HG03565 (cell line): ENCODE measurements around the gene TRMT10B.
"Not testable (repeated sequence)": the region's sequence is repeated elsewhere in the genome, so short reads cannot be mapped to it uniquely, and the experiment has no call there.

Experiments
- ATAC-seq: cut with Tn5 transposase; IDR thresholded peaks from one replicate; pipeline ENCODE4 v1.9.1; 2021; ENCODE audit warnings: mild to moderate bottlenecking, moderate library complexity; ENCODE audit not compliant: unreplicated experiment

TRMT10B gene

DNA sequence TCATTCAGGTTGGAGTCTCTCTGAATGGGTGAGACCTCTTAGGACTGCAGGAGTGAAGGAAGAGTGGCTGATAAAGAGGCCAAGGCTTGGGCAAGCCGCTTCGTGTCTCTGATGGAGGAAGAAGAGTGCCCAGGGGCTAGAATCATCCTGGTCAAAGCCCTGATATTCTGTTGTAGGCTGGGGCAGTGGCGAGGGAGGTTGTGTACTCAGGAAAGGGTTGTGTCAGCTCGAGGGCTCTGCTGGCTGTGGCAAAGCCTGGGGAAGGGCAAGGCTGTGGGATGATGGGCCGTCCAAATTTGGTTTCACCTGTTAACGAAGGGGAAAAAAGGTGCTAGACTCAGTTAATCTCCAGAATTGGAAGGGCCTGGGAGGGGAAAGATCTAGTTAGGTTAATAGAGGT lies 2.4 kb upstream of the TRMT10B start:
- ATAC-seq, result no peak

DNA sequence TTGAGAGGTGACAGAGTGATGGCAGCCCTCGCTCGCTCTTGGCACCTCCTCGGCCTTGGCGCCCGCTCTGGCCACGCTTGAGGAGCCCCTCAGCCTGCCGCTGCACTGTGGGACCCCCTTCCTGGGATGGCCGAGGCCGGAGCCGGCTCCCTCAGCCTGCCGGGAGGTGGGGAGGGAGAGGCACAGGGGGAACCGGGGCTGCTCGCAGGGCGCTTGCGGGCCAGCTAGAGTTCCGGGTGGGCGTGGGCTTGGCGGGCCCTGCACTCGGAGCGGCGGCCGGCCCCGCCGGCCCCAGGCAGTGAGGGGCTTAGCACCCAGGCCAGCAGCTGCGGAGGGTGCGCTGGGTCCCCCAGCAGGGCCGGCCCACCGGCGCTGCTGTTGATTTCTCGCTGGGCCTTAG lies 1.9 kb upstream of the TRMT10B start:
- not testable (repeated sequence) for ATAC-seq

DNA sequence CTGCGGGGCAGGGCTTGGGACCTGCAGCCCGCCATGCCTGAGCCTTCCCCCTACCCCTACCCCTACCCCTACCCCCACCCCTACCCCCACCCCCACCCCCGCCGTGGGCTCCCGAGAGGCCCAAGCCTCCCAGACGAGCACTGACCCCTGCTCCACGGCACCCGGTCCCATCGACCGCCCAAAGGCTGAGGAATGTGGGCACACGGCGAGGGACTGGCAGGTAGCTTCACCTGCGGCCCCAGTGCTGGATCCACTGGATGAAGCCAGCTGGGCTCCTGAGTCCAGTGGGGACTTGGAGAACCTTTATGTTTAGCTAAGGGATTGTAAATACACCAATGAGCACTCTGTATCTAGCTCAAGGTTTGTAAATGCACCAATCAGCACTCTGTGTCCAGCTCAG lies 1.5 kb upstream of the TRMT10B start:
- ATAC-seq, result not testable (repeated sequence)

DNA sequence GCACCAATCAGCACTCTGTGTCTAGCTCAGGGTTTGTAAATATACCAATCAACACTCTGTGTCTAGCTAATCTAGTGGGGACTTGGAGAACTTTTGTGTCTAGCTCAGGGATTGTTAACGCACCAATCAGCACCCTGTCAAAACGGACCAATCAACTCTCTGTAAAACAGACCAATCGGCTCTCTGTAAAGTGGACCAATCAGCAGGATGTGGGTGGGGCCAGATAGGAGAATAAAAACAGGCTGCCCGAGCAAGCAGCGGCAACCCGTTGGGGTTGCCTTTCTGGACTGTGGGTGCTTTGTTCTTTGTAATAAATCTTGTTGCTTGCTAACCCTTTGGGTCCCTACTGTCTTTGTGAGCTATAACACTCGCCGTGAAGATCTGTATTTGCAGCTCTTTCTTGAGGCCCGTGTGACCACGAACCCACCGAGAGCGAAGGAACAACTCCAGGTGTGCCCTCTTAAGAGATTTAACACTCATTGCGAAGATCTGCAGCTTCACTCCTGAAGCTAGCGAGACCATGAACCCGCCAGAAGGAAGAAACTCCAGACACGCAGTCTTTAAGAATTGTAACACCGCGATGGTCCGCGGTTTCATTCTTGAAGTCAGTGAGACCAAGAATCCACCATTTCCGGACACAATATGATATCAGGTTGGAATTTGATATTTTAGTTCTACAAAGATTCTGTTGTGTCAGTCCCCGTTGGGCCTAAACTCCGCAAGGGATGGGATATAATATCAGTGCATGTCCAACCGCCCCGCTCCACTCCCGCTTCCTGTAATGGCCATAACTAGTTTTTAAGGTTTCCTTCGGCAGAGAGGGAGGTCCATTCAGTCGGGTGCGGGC lies 740 bp upstream of the TRMT10B start:
- no peak for ATAC-seq

DNA sequence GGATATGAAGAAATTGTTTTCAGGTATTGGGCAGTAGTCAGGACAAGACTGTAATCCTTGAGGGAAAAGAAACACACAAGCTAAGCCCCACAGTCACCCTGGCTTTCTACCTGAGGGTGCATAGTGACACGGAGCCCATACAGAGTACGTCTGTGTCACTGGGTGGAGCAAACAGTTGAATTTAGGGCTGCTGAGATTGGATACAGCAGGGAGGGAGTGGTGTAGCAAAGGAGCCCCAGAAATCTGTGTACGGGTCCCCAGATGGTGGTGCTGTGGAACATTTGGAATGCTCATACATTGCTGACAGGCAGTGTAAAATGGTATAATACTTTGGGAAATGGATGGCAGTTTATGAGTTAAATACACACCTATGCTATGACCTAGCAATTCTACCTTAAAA lies 5.1 kb downstream of the TRMT10B start:
- no peak for ATAC-seq

DNA sequence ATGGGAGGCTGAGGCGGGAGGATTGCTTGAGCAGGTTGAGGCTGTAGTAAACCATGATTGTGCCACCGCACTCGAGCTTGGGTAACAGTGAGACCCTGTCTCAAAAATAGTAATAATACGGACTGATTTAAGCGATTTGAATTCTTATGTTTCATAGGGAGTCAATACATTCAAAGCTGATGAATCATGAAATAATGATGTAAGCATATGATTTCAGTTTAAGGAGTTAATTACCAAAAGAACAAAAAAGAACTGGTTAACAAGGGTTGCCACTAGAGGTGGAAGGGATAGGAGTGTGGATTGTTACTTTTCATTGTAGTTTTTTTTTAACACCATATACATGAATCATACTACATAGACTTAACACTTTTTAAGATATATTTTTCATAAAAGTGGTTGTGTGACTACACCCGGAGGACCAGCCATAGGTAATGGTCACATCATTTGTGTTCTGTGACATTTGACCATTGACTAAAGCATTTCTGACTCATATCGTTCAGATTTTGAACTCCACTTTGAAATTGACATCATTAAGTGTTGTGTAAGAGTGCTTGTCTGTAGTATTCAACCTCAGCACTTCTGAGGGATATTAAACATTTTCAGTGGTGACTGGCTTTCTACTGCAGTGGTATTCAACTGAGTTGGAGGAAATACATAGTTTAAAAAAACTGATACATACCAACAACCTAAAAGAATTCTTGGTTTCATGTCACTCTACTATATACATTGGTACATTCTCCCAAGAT lies 7.0 kb downstream of the TRMT10B start:
- ATAC-seq, result no peak

DNA sequence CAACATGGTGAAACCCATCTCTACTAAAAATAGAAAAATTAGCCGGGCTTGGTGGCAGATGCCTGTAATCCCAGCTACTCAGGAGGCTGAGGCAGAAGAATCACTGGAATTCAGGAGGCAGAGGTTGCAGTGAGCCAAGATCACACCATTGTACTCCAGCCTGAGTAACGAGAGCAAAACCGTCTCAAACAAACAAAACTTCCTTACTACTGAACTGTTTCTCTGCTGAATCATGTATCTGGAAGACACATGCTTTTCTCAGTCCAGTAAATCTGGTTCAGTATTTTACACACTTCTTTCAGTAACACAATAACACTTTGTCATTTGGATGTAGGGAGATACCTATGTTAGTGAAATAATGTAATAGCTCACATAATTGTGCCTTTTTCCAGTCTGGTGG lies 7.9 kb downstream of the TRMT10B start:
- no peak for ATAC-seq

DNA sequence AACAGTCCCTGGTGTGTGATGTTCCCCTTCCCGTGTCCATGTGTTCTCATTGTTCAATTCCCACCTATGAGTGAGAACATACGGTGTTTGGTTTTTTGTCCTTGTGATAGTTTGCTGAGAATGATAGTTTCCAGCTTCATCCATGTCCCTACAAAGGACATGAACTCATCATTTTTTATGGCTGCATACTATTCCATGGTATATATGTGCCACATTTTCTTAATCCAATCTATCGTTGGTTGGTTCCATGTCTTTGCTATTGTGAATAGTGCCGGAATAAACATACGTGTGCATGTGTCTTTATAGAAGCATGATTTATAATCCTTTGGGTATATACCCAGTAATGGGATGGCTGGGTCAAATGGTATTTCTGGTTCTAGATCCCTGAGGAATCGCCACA lies 11.7 kb downstream of the TRMT10B start:
- not testable (repeated sequence) for ATAC-seq

DNA sequence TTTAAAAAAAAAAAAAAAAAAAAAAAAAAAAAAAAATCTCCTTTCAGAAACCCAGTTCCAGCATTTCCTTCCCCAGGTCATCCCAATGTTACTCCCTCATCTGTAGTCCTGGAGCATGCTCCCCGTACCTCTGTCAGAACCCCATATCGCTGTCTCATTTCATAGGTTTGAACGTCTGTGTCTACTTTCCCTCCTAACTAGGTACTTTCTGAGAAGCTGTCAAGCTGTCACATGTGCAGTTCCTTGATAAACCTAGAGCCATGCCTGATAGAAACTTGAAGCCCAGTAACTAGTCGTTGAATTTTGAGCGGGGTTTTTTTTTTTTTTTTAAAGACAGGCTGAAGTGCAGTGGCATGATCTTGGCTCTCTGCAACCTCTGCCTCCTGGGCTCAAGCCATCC lies 15.7 kb downstream of the TRMT10B start:
- no peak for ATAC-seq

DNA sequence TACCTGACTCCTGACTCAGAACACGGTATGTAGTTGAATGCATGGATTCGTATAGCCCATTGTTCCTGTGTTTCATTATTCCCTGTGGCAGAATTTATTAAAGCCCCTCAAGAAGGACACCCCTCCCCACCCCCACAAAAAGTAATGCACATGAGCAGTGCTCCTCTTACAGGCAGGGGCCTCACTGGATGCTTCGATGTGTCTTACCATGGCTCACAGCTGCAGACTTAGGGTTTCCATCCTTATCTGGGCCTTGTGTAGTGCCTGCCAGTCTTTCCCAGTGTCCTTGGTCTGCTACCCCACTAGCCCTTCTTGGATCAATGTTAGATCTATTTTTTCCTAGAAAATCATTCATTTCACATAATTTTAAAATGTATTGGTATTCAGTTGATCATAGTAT lies 16.4 kb downstream of the TRMT10B start:
- no peak for ATAC-seq

DNA sequence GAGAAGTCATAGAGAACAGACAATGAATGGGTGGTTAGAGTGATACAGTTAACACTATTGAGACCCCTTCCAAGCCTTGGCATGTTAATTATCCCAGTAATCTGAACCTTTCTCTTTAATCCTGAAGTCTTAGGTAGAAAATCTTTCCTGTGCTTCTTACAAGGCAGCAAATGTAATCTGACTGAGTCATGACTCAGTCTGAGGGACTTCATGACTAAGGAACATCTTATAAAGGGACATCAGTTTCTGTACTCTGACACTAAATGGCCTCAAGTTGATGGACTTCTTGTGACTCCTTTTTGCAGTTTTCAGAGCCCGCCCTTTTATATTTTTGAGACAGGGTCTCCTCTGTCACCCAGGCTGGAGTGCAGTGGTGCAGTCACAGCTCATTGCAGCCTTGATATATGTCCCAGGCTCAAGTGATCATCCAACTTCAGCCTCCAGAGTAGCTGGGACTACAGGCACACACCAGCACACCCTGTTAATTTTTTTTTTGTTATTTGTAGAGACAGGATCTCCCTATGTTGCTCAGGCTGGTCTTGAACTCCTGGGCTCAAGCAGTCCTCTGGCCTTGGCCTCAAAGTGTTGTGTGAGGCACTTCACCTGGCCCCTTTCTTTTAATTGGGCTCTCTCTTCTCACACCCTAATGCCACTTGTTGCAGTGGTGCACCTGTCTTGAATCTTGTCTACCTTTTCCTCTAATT lies 21.8 kb downstream of the TRMT10B start:
- ATAC-seq, result no peak

DNA sequence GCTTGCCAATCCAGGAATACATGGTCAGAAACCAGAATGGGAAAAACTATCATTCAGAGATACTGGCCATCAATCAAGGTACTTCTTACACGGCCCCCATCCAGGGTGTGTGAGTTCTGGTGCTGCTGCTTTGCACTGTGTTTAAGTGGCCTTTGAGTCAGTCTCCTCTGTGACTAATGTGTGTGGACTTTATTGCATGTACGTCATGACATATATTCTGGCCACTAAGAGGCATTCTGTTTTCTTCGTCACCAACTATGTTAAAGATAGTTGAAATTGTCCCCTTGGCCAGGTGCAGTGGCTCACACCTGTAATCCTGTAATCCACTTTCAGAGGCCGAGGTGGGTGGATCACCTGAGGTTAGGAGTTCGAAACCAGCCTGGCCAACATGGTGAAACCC lies 22.7 kb downstream of the TRMT10B start:
- ATAC-seq, result no peak

DNA sequence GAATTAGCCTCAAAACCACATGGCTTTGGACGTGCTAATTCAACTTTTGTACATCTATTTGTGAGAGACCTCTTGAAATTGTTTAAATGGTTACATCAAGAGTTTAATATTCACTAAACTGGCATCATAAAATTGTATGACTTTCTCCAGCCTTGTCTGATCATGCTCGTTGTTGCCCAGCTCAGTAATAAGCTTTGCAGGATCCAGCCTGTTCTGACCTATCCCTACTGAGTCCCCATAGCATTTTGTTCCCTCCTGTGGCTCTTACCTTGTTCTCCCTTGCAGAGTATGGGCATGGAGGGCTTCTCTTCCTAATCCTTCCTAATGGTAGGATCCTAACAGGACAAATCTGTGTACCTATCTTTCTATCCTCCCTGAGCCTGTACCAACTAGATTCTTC lies 24.9 kb downstream of the TRMT10B start:
- ATAC-seq, result no peak

DNA sequence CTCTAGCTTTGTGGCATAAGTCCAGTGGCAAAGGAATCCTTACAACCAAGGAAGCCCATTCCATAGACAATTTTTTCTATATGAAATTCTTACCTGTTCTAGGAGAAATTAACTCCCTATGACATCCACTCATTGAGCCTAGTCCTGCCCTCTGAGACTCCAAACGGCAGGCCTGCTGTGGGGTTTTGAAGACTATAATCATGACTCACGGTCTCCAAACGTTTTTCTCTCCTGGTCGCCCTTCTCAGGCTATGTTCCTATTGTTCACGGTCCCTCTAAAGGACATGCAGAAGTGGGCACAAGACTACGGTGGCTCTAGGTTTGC lies 30.6 kb downstream of the TRMT10B start:
- ATAC-seq, result no peak

DNA sequence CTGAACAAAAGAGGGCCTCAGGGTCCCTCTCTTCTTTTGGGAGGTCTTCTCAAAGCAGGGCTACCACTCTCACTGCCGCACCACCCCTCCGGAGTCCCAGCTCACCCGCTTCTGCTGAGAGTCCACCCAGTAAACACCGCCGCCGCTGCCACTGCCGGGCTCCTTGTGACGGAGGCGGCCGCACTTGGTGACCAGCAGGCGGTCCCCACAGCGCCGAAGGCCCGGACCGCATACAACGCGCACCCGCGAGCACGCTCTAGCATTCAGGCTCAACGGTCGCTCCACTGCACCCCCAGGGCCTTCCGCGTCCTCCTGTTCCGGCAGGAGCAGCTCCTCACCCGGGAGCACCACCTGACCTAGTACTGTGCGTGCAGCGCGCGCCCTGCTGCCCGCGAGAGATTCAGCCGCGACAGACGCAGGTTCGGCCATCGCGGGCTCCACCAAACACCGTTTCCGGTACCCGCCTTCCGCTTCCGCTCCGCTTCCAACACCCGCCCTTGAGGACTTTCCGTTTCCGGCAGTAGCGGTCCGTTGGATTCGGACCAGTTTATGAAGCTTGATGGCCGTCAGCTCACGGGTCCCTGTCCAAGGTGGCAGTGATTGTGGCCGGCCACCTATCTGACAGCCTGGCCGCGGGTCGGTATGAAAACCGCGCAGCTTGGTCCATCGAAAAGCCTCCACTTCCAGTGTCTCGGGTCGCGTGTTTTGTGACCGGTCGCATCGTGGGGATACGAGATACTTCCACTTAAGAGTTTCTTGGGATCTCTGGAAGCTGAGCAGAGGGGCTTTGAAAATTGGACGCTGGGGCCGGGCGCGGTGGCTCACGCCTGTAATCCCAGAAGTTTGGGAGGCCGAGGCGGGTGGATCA lies 31.2 kb downstream of the TRMT10B start, which contains the start of gene EXOSC3:
Gene EXOSC3, minus strand, starts transcription at position 449 of the 868 bp plus-strand sequence. Its CDS starts 20 bp downstream, at position 429.
- peak; percentile 86 for ATAC-seq

DNA sequence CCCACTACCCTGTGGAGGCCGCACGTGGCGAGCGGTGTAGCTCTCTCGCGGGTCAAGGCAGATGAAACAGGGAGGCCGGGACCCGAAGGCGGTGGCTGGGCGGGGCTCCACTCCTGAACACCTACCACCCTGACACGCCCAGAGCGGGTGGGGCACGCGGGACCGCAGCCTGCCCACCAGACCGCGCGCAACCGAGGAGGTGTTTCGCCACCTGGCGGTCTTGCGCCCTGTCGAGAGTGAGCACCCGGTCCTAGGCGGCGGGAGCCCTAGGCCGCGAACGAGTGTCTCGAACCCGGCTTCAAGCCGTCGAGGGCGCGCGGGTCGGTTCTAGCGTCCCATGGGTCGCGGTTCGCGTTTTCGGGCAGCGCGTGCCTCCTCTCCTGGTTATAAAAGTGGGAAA lies 33.5 kb downstream of the TRMT10B start:
- ATAC-seq, result no peak

DNA sequence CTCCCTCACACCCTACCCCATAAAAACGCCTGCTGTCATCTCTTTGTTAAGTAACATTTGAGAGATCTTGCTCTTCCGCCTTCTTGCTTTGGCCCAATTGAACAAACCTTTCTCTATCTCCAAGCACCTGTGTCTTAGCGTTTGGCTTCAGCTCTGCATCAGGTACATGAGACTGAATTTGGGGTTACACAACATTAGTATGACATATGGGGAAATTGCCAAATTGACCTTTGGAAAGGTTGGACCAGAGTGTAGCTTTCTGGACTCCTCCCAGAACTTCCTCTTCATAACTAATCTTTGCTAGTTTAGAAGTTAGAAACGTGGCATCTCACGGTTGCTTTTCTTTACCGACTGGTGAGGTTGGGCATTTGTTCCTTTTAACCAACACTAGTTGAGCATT lies 34.7 kb downstream of the TRMT10B start:
- no peak for ATAC-seq

DNA sequence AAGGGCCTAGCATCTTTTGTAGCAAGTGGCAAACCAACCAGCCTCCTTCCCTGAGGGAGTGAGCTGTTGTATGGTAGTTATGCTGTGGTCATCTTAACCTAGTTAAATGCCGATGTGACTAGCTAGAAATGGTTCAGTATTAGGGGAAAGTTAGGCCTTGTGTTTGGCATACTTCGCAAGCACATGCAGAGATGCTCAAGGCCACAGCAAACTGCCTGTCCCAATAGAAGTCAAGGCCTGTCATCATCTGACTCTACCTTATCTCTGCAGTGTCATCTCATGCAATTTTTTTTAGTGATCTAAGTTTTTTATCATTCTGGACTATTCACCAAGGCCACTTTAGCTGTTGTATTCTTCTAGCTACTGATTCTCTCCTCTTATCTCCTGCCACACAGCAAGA lies 36.5 kb downstream of the TRMT10B start:
- ATAC-seq, result no peak

DNA sequence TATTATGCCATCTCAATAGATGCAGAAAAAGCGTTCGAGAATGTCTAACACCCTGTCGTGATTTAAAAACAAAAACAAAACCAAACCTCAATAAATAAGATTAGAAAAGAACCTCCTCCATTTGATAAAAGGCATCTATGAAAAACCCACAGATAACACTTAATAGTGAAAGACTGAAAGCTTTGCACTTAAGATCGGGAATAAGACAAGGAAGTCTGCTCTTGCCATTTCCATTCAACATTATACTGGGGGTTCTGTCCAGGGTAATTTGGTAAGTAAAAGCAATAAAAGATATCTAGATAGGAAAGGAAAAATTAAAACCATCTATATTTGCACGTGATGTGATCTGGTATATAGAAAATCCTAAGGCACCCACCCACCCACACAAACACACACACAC lies 38.5 kb downstream of the TRMT10B start:
- no peak for ATAC-seq

DNA sequence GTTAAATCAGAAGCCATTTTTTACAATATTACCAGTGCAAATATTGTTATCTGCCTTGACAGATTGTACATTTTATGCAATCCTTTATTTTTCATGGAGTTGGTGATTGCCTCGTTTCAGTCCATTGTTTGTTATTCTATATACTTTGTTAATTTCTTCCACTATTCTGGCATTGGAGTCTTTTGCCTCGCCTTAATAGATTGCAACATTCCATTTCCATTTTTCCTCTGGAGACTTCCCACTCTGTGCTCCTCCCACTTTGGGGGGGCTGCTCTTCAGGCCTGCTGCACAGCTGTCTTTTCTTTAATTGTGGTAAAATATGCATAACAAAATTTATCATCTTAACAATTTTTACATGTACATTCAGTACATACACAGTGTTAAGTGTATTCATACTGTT lies 42.6 kb downstream of the TRMT10B start:
- no peak for ATAC-seq

DNA sequence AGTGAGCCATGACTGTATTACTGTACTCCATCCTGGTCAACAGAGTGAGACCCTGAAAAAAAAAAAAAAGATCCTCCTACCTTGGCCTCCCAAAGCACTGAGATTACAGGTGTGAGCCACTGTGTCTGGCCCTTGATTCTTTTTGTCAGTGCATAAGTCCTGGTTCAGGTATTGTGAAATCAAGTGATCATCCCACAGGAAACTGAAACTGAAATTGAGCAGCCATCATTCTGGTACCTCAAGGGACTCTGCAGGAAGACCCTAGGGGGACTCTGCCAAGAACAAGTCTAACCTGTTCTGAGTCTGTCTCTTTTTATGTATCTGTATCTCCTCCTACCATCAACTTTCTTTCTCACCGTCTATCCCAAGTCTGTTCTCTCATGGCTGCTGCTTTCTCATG lies 45.1 kb downstream of the TRMT10B start:
- ATAC-seq, result no peak
